A549 (cell line): ENCODE data around the gene FIS1. TPM values are rescaled to one million over a fixed set of nuclear protein-coding genes. Genes with fewer than 3 reads are reported as not detected.
"Not testable (repeated sequence)": the region's sequence is repeated elsewhere in the genome, so short reads cannot be mapped to it uniquely, and the experiment has no call there.

Source experiments
- ATAC-seq, 2 experiments: fragments of 200-7000 bp in 1 of 2; fragments of >200 bp in 1 of 2; cut with Nextera tagmentation in 1 of 2; cut with Tn5 transposase in 1 of 2; 3 replicates each; pipeline versions ENCODE4 v1.8.0 to v1.9.1; 2018 to 2020; ENCODE audit warnings: mild to moderate bottlenecking in 1 of 2, moderate library complexity in 1 of 2
- CTCF ChIA-PET: fragments of 300-600 bp; sonication (Branson Sonifier 250); formaldehyde crosslinking; extraction: SDS; loops from one replicate; lab custom pipeline; 2021; ENCODE audit warnings: antibody characterized with exemption, inconsistent platforms; lab: Yijun Ruan, JAX
- POLR2A ChIA-PET: fragments of 350-600 bp; formaldehyde crosslinking; extraction: SDS; loops from one replicate; lab custom pipeline; 2021; ENCODE audit warnings: antibody characterized with exemption, inconsistent platforms; lab: Yijun Ruan, JAX
- DNase-seq, 2 experiments: peaks; one replicate each; pipeline versions ENCODE4 v3.0.0 to v3.0.0-alpha.2; 2011 to 2016; ENCODE audit warnings: low read depth in 1 of 2, low spot score in 1 of 2
- FAIRE-seq: peaks from 2 replicates; lab custom pipeline; 2011; peaks lifted over from hg19 to GRCh38; lab: Jason Lieb, UNC
- H3K27ac ChIP-seq, 2 experiments: fragments of >200 bp; sonication (Bioruptor Twin); formaldehyde crosslinking; 3 replicates each; pipeline ENCODE4 v1.5.1; 2016 to 2017
- H3K4me1 ChIP-seq: fragments of >200 bp; sonication (Bioruptor Twin); formaldehyde crosslinking; 3 replicates; pipeline ENCODE4 v1.6.1; 2016
- H3K4me2 ChIP-seq: fragments of >200 bp; sonication (Bioruptor Twin); formaldehyde crosslinking; 3 replicates; pipeline ENCODE4 v1.6.1; 2016
- H3K4me3 ChIP-seq: fragments of >200 bp; sonication (Bioruptor Twin); formaldehyde crosslinking; 3 replicates; pipeline ENCODE4 v1.5.1; 2016
- H3K9me3 ChIP-seq: fragments of >200 bp; sonication (Bioruptor Twin); formaldehyde crosslinking; 3 replicates; pipeline ENCODE4 v1.6.1; 2016
- ATOH8 ChIP-seq: fragments of 250-450 bp; sonication (Bioruptor Pico); IDR thresholded peaks from 2 replicates; pipeline ENCODE4 v1.5.0; 2020; ENCODE audit warnings: low read depth, mild to moderate bottlenecking, moderate library complexity
- BHLHE40 ChIP-seq: IDR thresholded peaks from 2 replicates; pipeline ENCODE4 v1.6.1; 2012; ENCODE audit warnings: low read depth, low read length, inconsistent platforms
- CBX2 ChIP-seq: fragments of 200-600 bp; sonication (generic); IDR thresholded peaks from 2 replicates; pipeline ENCODE4 v1.6.1; 2016; ENCODE audit warnings: low read depth, mild to moderate bottlenecking, borderline replicate concordance
- CHD4 ChIP-seq: fragments of 200-600 bp; sonication (generic); IDR thresholded peaks from 2 replicates; pipeline ENCODE4 v1.6.1; 2016; ENCODE audit warnings: antibody characterized with exemption, mild to moderate bottlenecking, borderline replicate concordance
- ELK1 ChIP-seq: fragments of 150-350 bp; IDR thresholded peaks from 2 replicates; pipeline ENCODE4 v1.6.1; 2014; ENCODE audit warnings: low read depth, mild to moderate bottlenecking, low read length
- ESRRA ChIP-seq: fragments of 150-350 bp; IDR thresholded peaks from 2 replicates; pipeline ENCODE4 v1.6.1; 2014; ENCODE audit warnings: mild to moderate bottlenecking, low read length, borderline replicate concordance
- FOSB ChIP-seq: fragments of 250-450 bp; sonication (Bioruptor Pico); IDR thresholded peaks from 2 replicates; pipeline ENCODE4 v1.5.0; 2020; ENCODE audit warnings: mild to moderate bottlenecking, moderate library complexity
- GATA3 ChIP-seq: IDR thresholded peaks from 2 replicates; pipeline ENCODE4 v1.6.1; 2012; ENCODE audit warnings: borderline replicate concordance
- HOXB13 ChIP-seq: fragments of 250-450 bp; sonication (Bioruptor Pico); IDR thresholded peaks from 2 replicates; pipeline ENCODE4 v1.5.0; 2020; ENCODE audit warnings: low read depth, mild to moderate bottlenecking, moderate library complexity
- HOXB5 ChIP-seq: fragments of 250-450 bp; sonication (Bioruptor Pico); IDR thresholded peaks from 2 replicates; pipeline ENCODE4 v1.5.0; 2020; ENCODE audit warnings: mild to moderate bottlenecking, moderate library complexity
- NFE2L2 ChIP-seq: fragments of 150-350 bp; conservative IDR thresholded peaks from 2 replicates; pipeline ENCODE4 v1.6.1; 2014; ENCODE audit warnings: low read length
- REST ChIP-seq: fragments of 200-600 bp; sonication (generic); IDR thresholded peaks from 2 replicates; pipeline ENCODE4 v1.6.1; 2016; ENCODE audit warnings: antibody characterized with exemption, mild to moderate bottlenecking, moderate library complexity
- TP53 ChIP-seq: fragments of 250-450 bp; sonication (Bioruptor Pico); IDR thresholded peaks from 2 replicates; pipeline ENCODE4 v1.5.0; 2021; ENCODE audit warnings: mild to moderate bottlenecking, moderate library complexity
- ZFP36 ChIP-seq: fragments of 450-650 bp; IDR thresholded peaks from 2 replicates; pipeline ENCODE4 v1.6.1; 2014; ENCODE audit warnings: borderline replicate concordance; ENCODE audit not compliant: partially characterized antibody
- ZNF302 ChIP-seq: fragments of 250-450 bp; sonication (Bioruptor Pico); IDR thresholded peaks from 2 replicates; pipeline ENCODE4 v1.9.0; 2021; ENCODE audit warnings: inconsistent platforms, mild to moderate bottlenecking, moderate library complexity
- ZSCAN20 ChIP-seq: fragments of 250-450 bp; sonication (Bioruptor Pico); IDR thresholded peaks from 2 replicates; pipeline ENCODE4 v1.8.0; 2022; ENCODE audit warnings: mild to moderate bottlenecking, moderate library complexity
- WGBS: methylation state at CpG from one replicate; pipeline ENCODE4 v1.1.6; 2017; ENCODE audit errors: missing lambda C conversion rate; 5-methylcytosine and 5-hydroxymethylcytosine counted together
- polyA plus RNA-seq, 4 experiments: library from polyadenylated mRNA; depleted of rRNA in 3 of 4; stranded (reverse); fragments of >200 nt; fragmentation: RNase III in 1 of 4; extraction: RNeasy Plus Mini Kit Qiagen cat#74134 plus additional on column Dnase treatment in 1 of 4; gene quantifications; 2 replicates in 3 of 4; 3 replicates in 1 of 4; pipeline ENCODE4 v1.2.3, GENCODE V29; 2011 to 2017

FIS1 gene
- polyA plus RNA-seq, 2 of the 4 experiments (the other 2 are of a cell fraction), result 111 to 155 TPM

- WGBS, result 88% methylated on average over 19 of the region's 19 CpGs
- H3K27ac ChIP-seq, result no peak overlapping the region
- H3K4me3 ChIP-seq, result no peak overlapping the region
- H3K9me3 ChIP-seq, result no peaks in the 10 kb centered on the region
- FAIRE-seq (no peak), ATAC-seq (no peak)
- H3K4me2 ChIP-seq, result no peak overlapping the region
- POLR2A ChIA-PET, result no interaction called here
- TF ChIP-seq NFE2L2, result no peak
- TF ChIP-seq REST, result no peak
- no peak for TF ChIP-seq ELK1
- TF ChIP-seq, all 56 proteins: peak for 0
- CTCF ChIA-PET, result interaction anchor here (2.1 to 10.4 kb wide), 2 partner anchors 11 to 13 kb away, joined by 13 to 93 read pairs; partner anchors contain the start of genes PLOD3 and ZNHIT1
- no peaks in the 10 kb centered on the region for H3K4me1 ChIP-seq
- DNase-seq, result no peak
These were observed 38.2 kb downstream of the FIS1 start for GRCh38 chr7:101206665-101207042.

GRCh38 chr7:101205901-101206664 lies 38.8 kb downstream of the FIS1 start:
- 85% methylated on average over 32 of the region's 32 CpGs for WGBS
- no peak overlapping the region for H3K27ac ChIP-seq
- H3K9me3 ChIP-seq, result no peaks in the 10 kb centered on the region
- no peak overlapping the region for H3K4me3 ChIP-seq
- TF ChIP-seq ESRRA, result no peak
- no peak for TF ChIP-seq HOXB13
- TF ChIP-seq HOXB5, result no peak
- no peak for TF ChIP-seq ZSCAN20 (CRISPR knock-in tag)
- no peak for TF ChIP-seq CHD4
- TF ChIP-seq ZNF302, result no peak
- no peak for TF ChIP-seq TP53 (CRISPR knock-in tag)
- no peak for TF ChIP-seq BHLHE40
- TF ChIP-seq CBX2, result no peak
- no peak for TF ChIP-seq ATOH8
- no peak for TF ChIP-seq GATA3
- TF ChIP-seq ZFP36, result no peak
- no peak for TF ChIP-seq FOSB (CRISPR knock-in tag)
- H3K4me2 ChIP-seq, result no peak overlapping the region
- ChIA-PET CTCF (interaction anchor here (1.8 to 10.4 kb wide), 3 partner anchors 11 to 62 kb away, joined by 9 to 93 read pairs (median 13); partner anchors contain the start of genes PLOD3 and ZNHIT1), POLR2A (interaction anchor here (1.7 kb wide), 1 partner anchor 12 kb away, joined by 4 read pairs; the partner anchor contains the start of genes PLOD3 and ZNHIT1)
- H3K4me1 ChIP-seq, result peaks cover 2% of the 10 kb centered on the region
- DNase-seq, result no peak
- FAIRE-seq, result no peak
- no peak for ATAC-seq

- ChIA-PET POLR2A (interaction anchor here (1.7 kb wide), 1 partner anchor 14 kb away, joined by 4 read pairs; the partner anchor contains the start of genes PLOD3 and ZNHIT1), CTCF (interaction anchor here (0.5 to 10.4 kb wide), 9 partner anchors 9 to 111 kb away, joined by 3 to 93 read pairs (median 3); partner anchors contain the start of gene PLOD3)
- not testable (repeated sequence) for H3K9me3 ChIP-seq, FAIRE-seq, H3K4me3 ChIP-seq, H3K27ac ChIP-seq, ATAC-seq, DNase-seq, H3K4me2 ChIP-seq
- WGBS, result 69% methylated on average over 22 of the region's 22 CpGs
- peaks cover 10% of the 10 kb centered on the region for H3K4me1 ChIP-seq
These were observed 40.8 kb downstream of the FIS1 start for GRCh38 chr7:101203740-101204738.
